GM12878 (cell line): ENCODE measurements around the gene FAM20A.

Experiments
- IKZF1 ChIP-seq: fragments of 450-650 bp; conservative IDR thresholded peaks from 2 replicates; pipeline ENCODE4 v1.6.1; 2017; ENCODE audit warnings: antibody characterized with exemption, mild to moderate bottlenecking
- PKNOX1 ChIP-seq: fragments of 450-650 bp; IDR thresholded peaks from 2 replicates; pipeline ENCODE4 v1.6.1; 2016; ENCODE audit warnings: mild to moderate bottlenecking
- POLR2A ChIP-seq: IDR thresholded peaks from 2 replicates; pipeline ENCODE4 v1.6.1; 2011; ENCODE audit warnings: low read depth, mild to moderate bottlenecking, low read length
- TAF1 ChIP-seq: IDR thresholded peaks from 2 replicates; pipeline ENCODE4 v1.6.1; 2011; ENCODE audit warnings: mild to moderate bottlenecking, low read depth, low read length, borderline replicate concordance

GRCh38 chr17:68605914-68606313 is 4.7 kb upstream of the FAM20A start:
- no peak for TF ChIP-seq IKZF1
- TF ChIP-seq TAF1, result no peak
- TF ChIP-seq POLR2A, result no peak
- no peak for TF ChIP-seq PKNOX1
